ENCODE results near the gene TECPR1. TPM values are rescaled to one million over a fixed set of nuclear protein-coding genes. Genes with fewer than 3 reads are reported as not detected.

Gene TECPR1
- 14.3 and 17.0 TPM in 2 replicates for total RNA-seq

GRCh38 chr7:98251601-98252424 is at the start of gene TECPR1:
TSS of gene TECPR1 (minus strand) at chr7:98252232. CDS start at chr7:98246146, 6,086 bp downstream.

GRCh38 chr7:98280791-98281756 is 29.0 kb upstream of the TECPR1 start, which contains the start of gene BRI3:
TSS of gene BRI3 (plus strand) at chr7:98281686. CDS start at chr7:98281796, 110 bp downstream.

GRCh38 chr7:98211221-98211675 is 40.8 kb downstream of the TECPR1 start, which contains the start of gene BHLHA15:
TSS of gene BHLHA15 (plus strand) at chr7:98211439. CDS start at chr7:98212310, 871 bp downstream.

Other genes with a start within 250 kb of the TECPR1 start
- gene LMTK2, start 145.4 kb downstream of the TECPR1 start, total RNA-seq, result 10.5 and 11.8 TPM in 2 replicates
- gene BHLHA15, start 40.8 kb downstream of the TECPR1 start, total RNA-seq, result 0.26 TPM in 1 of 2 replicates, not detected in the other
- gene BRI3, start 29.5 kb upstream of the TECPR1 start, total RNA-seq, result 92.4 and 123 TPM in 2 replicates
- 16.1 and 17.5 TPM in 2 replicates for gene BAIAP2L1, start 148.9 kb upstream of the TECPR1 start, total RNA-seq

Data from articular chondrocyte of knee joint (primary cell).